ENCODE data around the gene TMEM53.

Gene TMEM53

DNA sequence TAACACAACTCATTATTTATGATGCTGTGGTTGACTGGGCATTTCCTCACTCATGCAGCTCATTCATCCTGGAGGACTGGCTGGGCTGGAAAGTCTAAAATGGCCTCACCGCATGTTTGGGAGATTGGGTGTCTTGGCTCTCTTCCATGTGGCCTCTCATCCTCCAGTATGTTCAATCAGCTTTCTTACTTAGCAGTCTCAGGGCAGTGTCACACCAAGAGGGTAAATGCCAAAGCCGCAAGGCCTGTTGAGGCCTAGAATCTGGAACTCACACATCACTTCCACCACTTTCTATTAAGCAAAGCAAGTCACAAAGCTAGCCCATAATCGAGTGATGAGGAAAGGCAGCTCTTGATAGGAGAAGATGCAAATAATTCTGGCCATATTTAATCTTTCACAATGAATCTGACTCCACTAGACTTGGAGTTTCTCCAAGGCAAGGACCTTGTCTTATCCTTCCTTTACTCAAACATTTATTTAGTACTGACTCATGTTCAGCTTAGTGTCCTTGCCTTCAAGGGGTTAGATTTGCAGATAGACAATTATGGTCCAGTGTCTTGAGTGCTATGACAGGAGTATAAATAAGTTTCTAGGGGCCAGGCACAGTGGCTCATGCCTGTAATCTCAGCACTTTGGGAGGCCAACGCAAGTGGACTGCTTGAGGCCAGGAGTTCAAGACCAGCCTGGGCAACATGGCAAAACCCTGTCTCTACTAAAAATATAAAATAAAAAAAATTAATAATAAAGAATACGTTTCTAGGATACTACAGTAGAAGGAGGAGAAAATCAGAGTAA, 45.1 kb downstream of the TMEM53 start:
- DNase-seq (ENCODE audit: low read depth in 2 of 2) = no peak

DNA sequence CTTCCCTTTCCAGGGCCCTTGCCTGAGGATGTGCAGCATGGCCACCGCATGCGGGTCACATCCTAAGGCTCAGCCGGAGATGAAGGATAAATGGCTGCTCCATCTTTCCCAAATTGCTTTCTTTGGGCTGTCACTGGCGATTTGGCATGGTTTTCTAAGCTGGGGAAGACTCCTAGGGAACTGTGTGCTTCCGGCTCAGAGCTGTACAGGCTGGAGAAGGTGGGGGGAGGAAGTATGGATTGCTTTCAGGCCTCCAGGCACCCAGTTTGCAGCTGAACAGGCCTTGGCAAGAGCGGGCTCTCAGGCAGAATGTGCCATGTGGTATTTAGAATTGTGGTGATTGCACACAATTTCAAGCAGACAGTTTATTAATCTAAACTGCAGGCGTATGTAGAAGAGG, 48.9 kb downstream of the TMEM53 start:
- no peak for DNase-seq (ENCODE audit: low read depth in 2 of 2)

DNA sequence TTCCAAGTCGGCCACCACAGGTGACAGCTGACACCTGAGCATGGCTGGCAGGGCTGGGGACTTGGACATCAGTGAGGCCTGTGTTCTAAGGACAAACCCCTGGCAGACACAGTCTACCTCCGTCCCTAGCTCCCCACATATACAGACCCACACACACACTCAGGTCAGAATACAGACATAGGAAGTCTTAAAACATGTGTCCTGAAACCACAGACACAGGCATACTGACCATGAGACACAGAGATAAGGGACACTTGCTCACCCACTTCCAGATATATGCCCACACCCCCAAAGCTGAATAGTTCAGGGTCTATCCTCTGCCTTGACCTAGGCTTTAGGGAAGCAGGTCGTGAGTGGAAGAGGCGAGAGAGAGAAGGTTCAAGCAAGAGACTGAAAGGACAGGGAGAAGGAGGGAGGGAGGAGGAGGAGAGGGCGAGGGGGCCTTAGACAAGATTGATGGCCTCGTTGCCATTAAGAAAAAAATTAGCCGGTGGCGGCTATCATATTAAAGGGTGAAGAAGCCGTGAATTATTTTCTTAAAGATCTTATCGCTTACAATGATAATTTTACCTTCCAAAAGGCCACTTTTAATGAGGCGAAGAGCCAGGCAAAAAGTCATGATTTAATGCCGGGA, 49.9 kb downstream of the TMEM53 start:
- no peak for DNase-seq (ENCODE audit: low read depth in 2 of 2)

DNA sequence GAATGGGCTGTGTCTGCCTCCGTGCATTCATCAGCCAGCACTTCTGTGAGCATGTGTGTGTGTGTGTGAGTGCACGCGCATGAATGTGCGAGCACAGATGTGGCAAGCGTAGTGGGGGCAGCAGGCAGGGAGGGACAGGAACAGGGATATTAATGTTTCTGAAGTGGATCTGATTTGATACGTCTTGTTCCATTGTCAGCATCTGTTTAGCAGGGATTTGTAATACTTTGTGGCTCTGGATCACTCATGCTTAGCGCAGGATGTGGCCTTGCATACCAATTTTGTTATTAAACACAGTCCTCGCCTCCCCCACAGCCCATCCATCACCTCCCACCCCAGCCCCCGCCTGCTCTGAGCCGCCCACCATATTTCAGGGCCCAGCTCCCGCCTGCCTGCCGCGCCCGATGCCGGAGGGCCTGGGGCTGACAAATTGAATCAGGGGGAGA, 52.4 kb downstream of the TMEM53 start:
- no peak for DNase-seq (ENCODE audit: low read depth in 2 of 2)

DNA sequence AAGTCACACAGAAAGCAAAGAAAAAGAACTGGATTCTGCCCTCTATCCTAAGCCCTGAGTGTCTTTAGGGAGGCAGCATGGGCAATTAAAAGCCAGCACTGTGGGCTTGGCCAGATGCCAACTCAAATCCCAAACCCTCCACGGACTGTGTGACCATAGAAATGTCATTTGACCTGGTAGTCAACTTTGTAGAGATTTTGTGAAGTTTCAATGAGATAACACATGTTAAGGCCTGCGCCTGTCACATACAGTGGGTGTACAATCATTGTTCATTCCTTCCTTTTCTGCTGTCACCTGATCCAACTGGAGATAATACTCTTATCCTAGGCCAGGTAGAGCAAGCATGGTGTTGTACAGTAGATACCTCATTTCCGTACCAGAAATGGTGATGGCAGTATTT, 54.2 kb downstream of the TMEM53 start:
- DNase-seq (ENCODE audit: low read depth in 2 of 2) = no peak

DNA sequence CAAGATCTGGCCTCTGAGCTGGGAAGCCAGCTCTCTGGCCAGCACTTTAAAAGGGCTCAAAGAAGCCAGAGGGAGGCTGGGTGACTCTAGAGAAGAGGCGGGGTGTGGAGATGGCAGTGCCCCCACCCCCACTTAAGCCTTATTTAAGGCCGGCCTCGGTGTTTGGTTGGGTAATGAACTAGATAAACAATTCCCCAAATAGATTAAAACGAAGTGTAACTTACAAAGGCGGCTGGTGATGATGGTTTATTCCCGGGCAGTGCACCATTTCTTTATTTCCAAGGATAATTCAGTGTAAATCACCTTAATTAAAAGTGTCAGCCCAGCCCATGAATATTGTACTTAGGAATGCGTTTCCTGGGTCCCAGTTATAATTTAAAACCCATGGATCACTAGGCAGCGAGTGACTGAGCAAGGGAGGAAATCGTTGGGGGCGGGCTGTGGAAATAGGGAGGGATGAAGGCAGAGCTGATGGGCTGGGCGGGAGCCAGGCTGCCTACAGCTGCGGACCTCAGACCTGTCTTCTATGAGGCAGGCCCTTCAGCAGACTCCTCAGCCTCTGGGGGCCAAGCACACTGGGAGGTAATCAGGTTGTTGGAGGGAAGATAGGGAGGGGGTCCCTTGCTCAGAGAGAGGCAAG, 54.9 kb downstream of the TMEM53 start:
- DNase-seq (ENCODE audit: low read depth in 2 of 2) = no peak

DNA sequence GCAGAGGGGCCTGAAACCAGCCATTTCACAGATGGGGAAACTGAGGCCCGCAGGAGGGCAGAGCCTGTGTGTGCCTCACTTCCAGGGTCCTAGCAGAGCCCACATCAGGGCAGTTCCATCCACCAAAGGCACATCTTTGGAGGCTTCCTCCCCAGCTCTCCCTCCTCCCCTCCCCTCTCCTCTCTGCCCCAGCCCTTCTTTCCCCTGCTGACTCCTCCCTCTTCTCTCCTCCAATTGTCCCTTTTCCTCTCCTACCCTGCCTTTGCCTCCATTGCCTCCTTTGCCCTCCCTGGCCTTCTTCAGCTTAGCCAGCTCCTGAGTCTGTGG, 56.6 kb downstream of the TMEM53 start:
- no peak for DNase-seq (ENCODE audit: low read depth in 2 of 2)

DNA sequence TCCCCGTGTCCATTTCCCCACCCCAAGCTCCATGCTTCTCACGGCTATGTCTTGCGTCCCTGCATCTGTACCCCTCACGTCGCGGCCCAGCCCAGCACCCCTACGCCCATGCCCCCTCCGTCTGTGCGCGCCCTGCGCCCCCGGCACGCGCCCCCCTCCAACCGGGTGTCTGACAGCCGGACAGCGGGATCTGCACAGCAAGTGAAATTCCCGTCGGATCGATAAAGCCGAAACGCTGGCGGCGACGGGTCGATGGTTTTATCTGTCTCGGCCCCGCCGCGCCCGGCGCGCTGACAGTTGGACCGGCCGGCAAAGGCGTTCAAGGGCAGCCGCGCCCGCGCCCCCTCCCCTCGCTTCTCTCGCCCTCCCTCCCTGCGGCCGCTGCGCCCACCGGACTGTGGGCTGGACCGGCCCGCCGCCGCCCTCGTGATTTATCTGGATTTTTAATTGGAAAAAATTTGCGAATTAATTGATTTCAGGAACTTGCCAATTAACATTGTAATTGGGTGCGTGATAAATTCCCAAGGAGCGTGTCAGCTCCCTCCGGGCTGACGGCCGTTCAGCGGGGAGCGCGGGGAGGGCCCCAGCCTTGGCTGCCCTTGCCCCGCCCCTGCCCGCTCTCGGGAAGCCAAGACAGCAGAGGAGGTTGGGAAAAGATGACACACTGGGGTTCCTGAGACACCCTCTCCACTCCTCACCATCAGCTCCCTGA, 57.1 kb downstream of the TMEM53 start:
- no peak for DNase-seq (ENCODE audit: low read depth in 2 of 2)

DNA sequence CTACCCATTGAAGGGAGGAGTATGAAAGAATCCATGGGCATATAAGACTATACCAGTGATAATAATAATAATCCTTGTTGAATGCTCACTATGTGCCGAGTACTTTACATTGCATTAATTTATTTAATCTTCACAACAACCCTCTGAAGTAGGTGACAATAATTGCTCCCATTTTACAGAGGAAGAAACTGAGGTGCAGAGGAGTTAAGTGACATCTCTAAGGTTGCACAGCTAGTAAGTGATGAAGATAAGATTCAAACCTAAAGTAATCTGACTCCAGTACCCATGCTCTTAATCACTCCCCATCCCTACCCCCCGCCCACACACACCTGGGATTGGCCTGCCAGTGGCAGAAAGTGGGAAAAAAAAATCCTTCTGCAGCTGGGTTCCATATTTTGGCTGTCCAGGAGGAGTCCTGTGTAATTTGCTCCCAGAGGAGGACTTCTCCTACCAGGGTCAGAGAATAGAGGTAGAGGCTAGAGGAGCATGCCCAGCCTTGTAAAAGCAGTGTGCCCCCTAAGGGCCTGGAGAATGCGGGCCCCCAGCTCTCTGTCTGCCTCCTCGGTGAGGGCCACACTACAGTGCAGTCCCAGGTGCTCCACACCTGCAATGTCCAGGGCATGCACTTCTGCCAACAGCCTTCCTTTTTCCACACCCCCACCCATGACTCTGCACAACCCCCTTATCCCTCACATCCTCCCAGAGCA, 57.8 kb downstream of the TMEM53 start:
- DNase-seq (ENCODE audit: low read depth in 2 of 2) = no peak

DNA sequence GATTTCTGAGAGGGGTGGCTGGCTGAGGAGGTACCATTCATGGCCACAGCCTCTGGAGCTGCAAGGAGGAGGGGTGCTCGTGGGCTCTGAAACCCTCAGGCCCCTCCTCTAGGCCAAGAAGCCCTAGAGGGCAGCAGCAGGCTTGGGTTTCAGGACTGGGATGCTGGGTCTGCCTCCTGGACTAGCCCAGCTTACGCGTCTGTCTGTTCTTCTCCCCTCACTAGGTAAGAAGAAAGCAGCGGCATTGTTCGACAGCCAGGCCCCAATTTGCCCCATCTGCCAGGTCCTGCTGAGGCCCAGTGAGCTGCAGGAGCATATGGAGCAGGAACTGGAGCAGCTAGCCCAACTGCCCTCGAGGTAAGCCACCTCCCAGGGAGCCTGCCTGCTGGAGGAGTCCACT, 60.3 kb downstream of the TMEM53 start:
- DNase-seq (ENCODE audit: low read depth in 2 of 2) = no peak

DNA sequence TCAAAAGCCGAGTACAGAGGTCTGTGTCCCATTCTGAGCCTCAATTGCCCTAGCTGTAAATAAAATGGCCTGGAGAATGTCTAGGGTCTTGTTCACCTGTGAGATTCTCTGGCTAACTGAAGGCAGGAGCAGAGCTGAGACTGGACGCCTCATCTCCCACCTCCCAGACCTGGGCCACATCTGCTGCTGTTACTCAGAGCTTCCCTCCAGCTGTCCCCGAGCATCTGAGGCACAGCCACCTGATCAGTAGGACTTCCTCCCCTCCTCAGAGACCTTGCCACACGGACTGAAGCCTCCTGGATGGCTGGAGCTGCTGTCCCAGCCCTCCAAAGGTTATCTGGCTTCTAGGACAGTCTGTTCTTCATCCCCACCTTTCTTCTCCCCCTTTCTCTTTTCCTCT, 62.4 kb downstream of the TMEM53 start:
- DNase-seq (ENCODE audit: low read depth in 2 of 2) = no peak

DNA sequence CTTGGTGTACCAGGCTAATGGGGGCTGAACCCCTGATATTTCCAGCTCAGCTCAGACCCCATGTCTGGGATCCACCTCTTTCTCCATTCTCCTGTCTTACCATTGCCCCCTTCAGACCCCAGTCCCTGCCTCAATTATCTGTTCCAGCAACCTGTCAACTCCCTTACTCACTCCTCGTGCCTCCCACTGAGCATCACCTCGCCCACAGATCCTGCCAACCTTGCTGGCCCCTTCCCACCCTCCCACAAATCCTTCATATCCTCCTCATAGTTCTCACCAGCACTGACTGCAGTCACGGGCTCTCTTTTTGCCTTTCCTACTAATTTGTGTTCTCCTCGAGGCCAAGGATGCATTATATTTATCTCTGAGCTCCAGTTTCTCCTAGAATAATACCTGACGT, 62.9 kb downstream of the TMEM53 start:
- DNase-seq (ENCODE audit: low read depth in 2 of 2) = no peak

DNA sequence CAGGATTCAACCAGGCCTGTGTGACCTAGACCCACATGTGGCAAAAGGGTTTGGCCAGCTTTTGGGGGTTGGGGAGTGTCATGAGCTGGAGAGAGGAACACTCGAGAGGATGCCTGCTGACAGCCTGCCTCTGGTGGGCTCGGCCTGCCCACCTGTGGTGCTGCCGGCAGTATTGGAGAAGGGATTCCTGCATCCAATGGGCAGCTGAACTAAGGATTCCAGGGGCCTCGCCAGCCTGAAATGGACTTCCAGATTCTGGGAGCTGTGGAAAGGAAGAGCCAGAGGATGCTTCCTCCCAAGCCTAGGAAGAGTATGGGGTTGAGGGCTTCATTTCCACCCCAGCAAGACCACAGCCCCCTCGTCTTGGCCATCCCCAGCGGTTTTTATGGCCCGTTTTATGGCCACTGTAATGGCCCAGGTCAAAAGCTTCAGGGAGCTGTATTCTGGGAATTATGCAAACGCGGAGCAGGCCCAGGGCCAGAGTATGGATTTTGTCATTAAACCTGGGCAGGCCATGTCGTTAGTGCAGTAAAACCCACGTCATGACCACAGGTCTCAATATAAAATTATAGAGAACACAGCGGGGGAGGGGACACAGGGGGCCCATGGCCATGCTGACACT, 63.6 kb downstream of the TMEM53 start:
- no peak for DNase-seq (ENCODE audit: low read depth in 2 of 2)

DNA sequence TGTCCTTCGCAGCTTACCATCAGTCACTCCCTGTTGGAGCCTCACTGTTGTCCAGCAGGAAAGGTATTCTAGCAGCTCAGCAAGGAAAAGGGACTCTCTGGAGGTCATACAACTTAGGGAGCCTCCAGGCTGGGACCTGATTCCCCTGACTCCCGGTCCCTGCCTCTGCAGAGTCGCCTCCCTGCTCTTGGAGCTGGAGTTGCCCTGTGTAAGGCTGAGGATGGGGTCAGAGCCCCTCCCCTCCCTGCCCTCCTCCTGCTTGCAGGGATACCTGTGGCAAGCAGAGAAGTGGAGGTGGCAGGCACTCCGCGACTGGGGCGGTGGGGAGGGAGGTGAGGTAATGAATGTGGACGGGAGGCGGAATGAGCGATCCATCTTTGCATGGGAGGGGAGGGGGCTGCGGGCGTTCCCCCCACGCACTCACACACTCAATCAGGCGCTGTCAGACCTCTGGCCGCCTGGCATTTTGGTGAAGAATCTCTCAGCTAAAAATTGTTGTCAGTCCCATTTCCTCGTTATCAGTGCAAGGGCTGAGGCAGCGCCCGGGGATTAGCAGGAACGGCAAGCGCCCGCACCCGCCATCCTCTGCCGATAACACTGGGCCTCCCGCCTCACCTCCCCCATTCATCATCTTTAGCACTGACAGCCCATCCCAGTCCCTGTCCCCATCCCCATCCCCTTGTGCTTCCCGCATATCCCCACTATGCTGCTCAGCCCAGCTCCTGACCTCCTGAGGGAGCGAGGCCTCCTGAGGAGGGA, 64.3 kb downstream of the TMEM53 start:
- DNase-seq (ENCODE audit: low read depth in 2 of 2) = no peak

DNA sequence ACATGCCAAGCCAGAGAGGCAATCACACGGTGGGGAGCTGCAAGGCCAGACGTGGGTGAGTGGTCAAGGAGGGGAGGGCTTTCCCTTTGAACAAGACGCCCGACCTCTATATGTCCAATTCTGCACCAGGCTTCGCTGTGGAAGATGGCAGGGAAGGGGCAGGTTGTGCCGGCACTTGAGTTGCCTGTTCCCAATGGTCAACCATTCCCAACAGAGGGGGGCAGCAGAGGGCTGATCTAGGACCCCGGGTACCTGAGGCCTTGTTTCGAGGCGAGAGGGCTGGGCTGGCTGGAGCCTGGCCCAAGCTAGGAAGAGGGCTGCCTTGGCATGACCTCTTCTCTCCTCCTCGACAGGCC, 64.9 kb downstream of the TMEM53 start:
- no peak for DNase-seq (ENCODE audit: low read depth in 2 of 2)

DNA sequence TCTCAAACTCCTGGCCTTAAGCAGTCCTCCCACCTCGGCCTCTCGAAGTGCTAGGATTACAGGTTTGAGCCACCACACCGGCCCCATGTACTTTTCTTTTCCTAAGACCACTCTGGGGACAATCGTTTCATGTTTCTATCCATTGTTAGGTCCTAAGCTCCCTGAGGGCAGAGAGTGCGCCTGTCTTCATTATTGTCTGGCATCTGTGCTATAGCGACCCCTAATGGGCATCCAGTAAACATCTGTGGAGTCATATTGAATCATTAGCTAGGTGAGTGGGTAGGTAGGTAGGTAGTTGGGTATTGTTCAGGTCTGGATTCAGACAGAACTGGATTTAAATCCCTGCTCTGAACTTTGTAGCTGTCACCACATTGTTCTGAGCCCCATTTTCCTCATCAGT, 66.1 kb downstream of the TMEM53 start:
- DNase-seq (ENCODE audit: low read depth in 2 of 2) = no peak

DNA sequence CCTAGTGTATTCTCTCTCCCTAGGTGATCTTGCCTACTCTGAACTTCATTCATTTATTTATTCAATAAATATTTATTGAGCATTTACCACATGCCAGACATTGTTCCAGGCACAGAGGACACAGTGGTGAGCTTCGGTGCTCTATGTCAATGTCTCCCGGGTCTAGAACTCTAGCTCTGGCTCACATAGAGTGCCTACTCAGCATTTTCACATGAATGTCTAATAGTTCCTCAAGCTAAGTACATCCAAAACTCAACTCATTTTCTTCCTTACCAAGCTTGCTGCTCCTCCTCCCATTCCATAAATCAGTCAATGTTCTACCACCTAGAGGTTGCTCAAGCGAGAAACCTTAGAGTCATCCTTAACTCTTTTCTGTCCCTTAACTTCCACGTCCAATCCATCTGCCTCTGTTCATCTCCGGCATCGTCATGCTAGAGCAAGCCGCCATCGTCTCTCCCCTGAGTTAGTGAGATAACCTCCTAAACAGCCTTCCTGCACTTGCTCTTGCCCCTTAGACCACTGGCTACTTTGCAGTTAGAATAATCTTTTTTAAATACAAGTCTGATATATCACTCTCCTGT, 67.5 kb downstream of the TMEM53 start:
- DNase-seq (ENCODE audit: low read depth in 2 of 2) = no peak

DNA sequence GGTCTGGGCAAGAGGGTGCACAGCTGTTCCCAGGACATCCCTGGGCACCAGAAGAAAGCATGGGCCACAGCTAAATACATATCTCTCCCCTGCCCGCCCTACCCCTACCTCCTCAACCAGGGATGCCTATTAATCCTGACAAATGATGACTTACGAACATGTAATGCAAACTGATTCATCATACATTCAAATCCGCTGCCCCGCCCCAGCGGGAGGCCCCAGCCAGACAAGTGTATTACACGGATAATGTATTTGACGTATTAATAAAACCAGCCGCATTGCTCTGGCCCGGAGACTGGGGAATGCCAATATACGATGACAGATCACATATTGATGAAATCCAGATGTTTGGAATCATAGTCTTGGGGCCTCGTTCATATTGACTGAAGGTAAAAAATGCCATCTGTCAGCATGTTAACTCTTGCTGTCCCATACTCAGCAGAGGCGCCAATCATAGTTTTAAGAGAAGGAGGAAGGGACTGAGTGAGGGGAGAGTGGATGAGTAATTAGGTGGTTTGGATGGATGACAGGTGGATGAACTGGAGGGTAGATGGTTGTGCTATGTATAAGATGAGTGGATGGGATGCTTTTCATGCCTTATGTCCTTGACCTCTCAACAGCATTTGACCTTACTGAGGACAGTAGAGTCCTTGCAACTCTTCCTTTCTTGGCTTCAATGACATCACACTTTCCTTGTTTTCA, 68.2 kb downstream of the TMEM53 start:
- DNase-seq (ENCODE audit: low read depth in 2 of 2) = no peak

DNA sequence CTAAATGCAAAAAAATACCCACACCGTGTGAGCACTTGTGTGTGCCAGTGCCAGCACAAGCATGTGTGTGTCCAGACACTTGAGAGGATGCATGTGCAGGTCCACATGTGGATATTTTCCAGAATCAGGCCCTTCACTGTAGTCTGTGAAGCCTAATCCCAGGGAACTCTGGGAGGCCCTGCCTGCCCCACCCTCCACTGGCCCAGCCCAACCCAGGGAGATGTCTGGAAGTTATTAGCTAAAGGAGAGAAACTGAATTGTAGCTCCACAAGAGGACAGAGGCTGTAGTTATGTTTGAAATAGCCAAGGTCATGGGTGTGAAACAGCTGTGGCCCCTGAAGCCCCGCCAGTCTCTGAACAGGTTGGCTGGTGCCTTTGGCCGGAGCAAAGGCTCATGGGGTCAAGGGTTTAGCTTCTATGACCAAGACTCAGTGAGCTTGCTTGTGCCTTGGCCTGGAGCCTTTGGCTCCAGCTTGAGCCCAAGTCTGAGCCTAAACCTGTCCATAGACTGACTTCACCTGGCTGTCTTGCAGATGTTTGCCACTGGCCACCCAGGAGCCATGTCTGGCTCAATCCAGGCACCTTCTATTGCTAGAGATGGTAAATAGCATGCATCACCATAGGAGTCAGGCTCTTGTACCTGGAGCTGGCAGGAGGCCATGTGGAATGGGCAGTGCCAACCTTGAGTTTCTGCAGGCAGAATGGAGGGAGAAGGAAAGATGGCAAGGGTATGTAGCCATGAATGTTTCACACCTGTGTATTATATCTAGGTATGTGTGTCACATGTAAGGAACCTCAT, 69.9 kb downstream of the TMEM53 start:
- DNase-seq (ENCODE audit: low read depth in 2 of 2) = no peak
